Neural crest cell (in vitro differentiated cells): ENCODE measurements around the gene UQCRFS1. TPM values are rescaled to one million over a fixed set of nuclear protein-coding genes. Genes with fewer than 3 reads are reported as not detected.

Source experiments
- DNase-seq: peaks from one replicate; pipeline ENCODE4 v3.0.0; 2021; ENCODE audit warnings: low read depth, mixed read lengths, low spot score
- H3K27ac Mint-ChIP-seq: one replicate; pipeline ENCODE4 v1.8.0; 2021; ENCODE audit warnings: mild to moderate bottlenecking, mixed read lengths; ENCODE audit not compliant: unreplicated experiment
- H3K27me3 Mint-ChIP-seq: 2 replicates; pipeline ENCODE4 v1.8.0; 2021; ENCODE audit warnings: low read depth, mild to moderate bottlenecking, mixed read lengths
- H3K36me3 Mint-ChIP-seq: 2 replicates; pipeline ENCODE4 v1.8.0; 2021; ENCODE audit warnings: low read depth, mild to moderate bottlenecking, mixed read lengths
- H3K4me1 Mint-ChIP-seq: 2 replicates; pipeline ENCODE4 v1.8.0; 2021; ENCODE audit warnings: mixed read lengths
- H3K4me3 Mint-ChIP-seq: one replicate; pipeline ENCODE4 v1.8.0; 2021; ENCODE audit warnings: mild to moderate bottlenecking, mixed read lengths
- H3K9me3 Mint-ChIP-seq: 2 replicates; pipeline ENCODE4 v1.8.0; 2021; ENCODE audit warnings: mixed read lengths
- total RNA-seq: library from RNA; stranded (reverse); gene quantifications from 2 replicates; pipeline ENCODE4 v1.2.1, GENCODE V29; 2021
- TF ChIP-seq, protein P1 (sequence below): fragments of 200-600 bp; sonication (generic); conservative IDR thresholded peaks from 2 replicates; pipeline ENCODE4 v1.5.0; 2021; ENCODE audit warnings: antibody characterized with exemption, mild to moderate bottlenecking

The UQCRFS1 gene
- total RNA-seq, 1 donor from 2014 or later, result 34.8 TPM

DNA sequence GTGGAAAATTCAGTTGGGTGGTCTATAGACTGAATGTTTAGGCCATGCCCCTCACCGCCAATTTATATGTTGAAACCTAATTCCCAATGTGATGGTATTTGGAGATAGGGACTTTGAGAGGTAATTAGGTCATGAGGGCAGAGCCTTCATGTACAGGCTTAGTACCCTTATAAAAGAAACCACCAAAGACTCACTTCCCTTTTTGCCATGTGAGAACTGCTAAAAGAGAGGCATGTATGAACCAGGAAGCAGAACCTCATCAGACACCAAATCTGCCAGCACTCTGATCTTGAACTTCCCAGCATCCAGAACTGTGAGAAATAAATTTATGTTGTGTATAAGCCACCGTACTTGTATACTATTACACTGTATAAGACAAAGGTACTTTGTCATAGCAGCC is 40.6 kb downstream of the UQCRFS1 start:
- Mint-ChIP-seq H3K4me3 (no peak overlapping the region), H3K27me3 (peaks cover 41% of the 10 kb centered on the region), H3K36me3 (peaks cover 4% of the 10 kb centered on the region), H3K4me1 (no peaks in the 10 kb centered on the region), H3K9me3 (peaks cover 12% of the 10 kb centered on the region), H3K27ac (no peak overlapping the region)
- DNase-seq, result no peak
- TF ChIP-seq, protein P1, sequence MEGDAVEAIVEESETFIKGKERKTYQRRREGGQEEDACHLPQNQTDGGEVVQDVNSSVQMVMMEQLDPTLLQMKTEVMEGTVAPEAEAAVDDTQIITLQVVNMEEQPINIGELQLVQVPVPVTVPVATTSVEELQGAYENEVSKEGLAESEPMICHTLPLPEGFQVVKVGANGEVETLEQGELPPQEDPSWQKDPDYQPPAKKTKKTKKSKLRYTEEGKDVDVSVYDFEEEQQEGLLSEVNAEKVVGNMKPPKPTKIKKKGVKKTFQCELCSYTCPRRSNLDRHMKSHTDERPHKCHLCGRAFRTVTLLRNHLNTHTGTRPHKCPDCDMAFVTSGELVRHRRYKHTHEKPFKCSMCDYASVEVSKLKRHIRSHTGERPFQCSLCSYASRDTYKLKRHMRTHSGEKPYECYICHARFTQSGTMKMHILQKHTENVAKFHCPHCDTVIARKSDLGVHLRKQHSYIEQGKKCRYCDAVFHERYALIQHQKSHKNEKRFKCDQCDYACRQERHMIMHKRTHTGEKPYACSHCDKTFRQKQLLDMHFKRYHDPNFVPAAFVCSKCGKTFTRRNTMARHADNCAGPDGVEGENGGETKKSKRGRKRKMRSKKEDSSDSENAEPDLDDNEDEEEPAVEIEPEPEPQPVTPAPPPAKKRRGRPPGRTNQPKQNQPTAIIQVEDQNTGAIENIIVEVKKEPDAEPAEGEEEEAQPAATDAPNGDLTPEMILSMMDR, result no peak

DNA sequence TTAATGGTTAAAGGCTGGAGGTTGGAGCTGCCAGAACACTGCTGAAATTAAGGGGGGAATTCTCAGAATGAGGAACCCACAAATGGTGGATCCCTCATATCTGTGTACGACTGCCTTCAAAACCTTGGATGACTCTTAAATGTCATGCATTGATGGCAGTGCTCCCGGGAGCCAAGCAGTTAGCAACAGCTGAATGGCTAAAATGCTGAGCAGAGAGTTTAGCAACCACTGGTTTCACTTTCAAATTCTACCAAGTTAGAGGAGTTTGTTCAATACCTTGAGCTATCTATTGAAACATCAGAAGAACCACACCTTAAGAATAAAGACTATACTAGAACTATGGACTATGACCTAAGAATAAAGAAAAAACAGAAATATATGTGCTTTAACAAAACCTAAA is 41.4 kb downstream of the UQCRFS1 start:
- peaks cover 8% of the 10 kb centered on the region for H3K9me3 Mint-ChIP-seq
- H3K27me3 Mint-ChIP-seq, result peaks cover 37% of the 10 kb centered on the region
- no peak overlapping the region for H3K4me3 Mint-ChIP-seq
- TF ChIP-seq, protein P1, result no peak
- H3K4me1 Mint-ChIP-seq, result no peaks in the 10 kb centered on the region
- no peak overlapping the region for H3K27ac Mint-ChIP-seq
- no peaks in the 10 kb centered on the region for H3K36me3 Mint-ChIP-seq
- DNase-seq, result no peak

DNA sequence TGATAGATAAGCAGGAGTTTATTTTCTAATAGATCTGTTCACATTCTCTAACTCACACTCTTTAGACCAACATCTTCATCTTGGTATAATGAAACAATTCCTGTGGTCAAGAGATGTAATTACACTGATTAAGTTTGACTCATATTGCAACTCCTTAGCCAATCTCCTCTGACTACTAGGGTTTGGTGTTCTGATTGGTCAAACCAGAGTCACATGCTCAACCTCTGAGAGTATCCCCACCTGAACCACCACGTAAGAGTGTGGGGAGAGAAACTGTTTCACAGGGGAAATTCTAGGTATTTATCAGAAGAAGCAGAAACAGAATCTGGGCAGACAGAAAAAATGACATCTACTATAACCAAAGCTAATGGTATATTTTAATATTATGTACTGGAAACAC is 42.4 kb downstream of the UQCRFS1 start:
- DNase-seq, result no peak
- TF ChIP-seq, protein P1, result no peak
- Mint-ChIP-seq H3K4me1 (no peaks in the 10 kb centered on the region), H3K36me3 (no peaks in the 10 kb centered on the region), H3K4me3 (no peak overlapping the region), H3K27ac (no peak overlapping the region), H3K27me3 (peaks cover 40% of the 10 kb centered on the region), H3K9me3 (peaks cover 5% of the 10 kb centered on the region)

DNA sequence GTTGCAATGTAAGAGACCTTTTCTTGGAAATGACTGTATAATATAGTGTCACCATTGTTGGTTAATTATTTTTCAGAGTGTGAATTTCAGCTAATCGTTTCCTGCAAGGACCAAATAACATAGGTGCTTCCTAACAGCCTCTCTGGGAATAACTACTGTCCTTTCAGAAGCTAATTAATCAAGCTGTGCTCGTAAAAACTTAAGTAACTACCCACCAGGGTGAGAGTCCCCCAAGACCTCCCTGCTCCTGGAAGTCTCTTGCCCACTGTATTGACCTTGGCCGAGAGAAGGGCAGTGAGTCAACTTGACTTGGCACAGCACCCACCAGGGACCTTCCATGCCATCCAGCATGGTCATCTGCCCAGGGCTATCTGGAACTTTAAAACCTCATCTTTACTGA is 50.3 kb downstream of the UQCRFS1 start:
- H3K27ac Mint-ChIP-seq, result no peak overlapping the region
- no peaks in the 10 kb centered on the region for H3K9me3 Mint-ChIP-seq
- H3K27me3 Mint-ChIP-seq, result peaks cover 53% of the 10 kb centered on the region
- H3K36me3 Mint-ChIP-seq, result no peaks in the 10 kb centered on the region
- H3K4me3 Mint-ChIP-seq, result no peak overlapping the region
- TF ChIP-seq, protein P1, result no peak
- DNase-seq, result no peak
- no peaks in the 10 kb centered on the region for H3K4me1 Mint-ChIP-seq

DNA sequence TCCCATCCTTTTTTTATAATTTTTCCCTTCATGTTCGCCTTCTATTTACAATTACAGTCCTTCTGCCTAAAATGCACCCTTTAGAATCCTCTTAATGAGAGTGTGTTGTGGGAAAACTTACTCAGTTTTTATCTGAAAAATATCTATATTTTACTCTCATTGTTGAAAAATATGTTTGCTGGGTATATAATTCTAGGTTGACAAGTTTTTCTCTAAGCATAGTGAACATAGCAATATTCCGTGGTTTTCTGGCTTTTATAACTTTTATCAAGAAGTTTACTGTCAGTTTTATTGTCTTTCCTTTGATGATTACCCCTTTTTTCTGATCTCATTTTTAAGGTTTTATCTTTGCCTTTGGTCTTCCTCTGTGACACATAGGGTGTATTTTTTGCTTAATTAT is 57.3 kb downstream of the UQCRFS1 start:
- Mint-ChIP-seq H3K9me3 (peaks cover 10% of the 10 kb centered on the region), H3K27me3 (peaks cover 35% of the 10 kb centered on the region), H3K4me3 (no peak overlapping the region), H3K27ac (no peak overlapping the region), H3K36me3 (no peaks in the 10 kb centered on the region), H3K4me1 (no peaks in the 10 kb centered on the region)
- TF ChIP-seq, protein P1, result no peak
- no peak for DNase-seq
